IMR-90 (cell line): Measurements from ENCODE around the gene DUS1L. TPM values are rescaled to one million over a fixed set of nuclear protein-coding genes. Genes with fewer than 3 reads are reported as not detected.

Source experiments
- ATAC-seq: fragments of 200-7000 bp; cut with Tn5 transposase; 2 replicates; pipeline ENCODE4 v1.9.1; 2020; ENCODE audit warnings: low read depth, mild to moderate bottlenecking, moderate library complexity
- BruUV-seq: library from RNA; stranded (reverse); fragments of 400-500 nt; replicated peaks from 2 replicates; lab custom pipeline; 2021; lab: Mats Ljungman, UMichigan
- CTCF ChIA-PET: fragments of 300-600 bp; formaldehyde crosslinking; extraction: SDS; loops from one replicate; lab custom pipeline; 2021; ENCODE audit warnings: antibody characterized with exemption; lab: Yijun Ruan, JAX
- POLR2A ChIA-PET: fragments of 300-600 bp; sonication (Branson Sonifier 250); formaldehyde crosslinking; loops from one replicate; lab custom pipeline; 2022; ENCODE audit warnings: antibody characterized with exemption; ENCODE audit not compliant: unreplicated experiment; lab: Charles Lee
- DNase-seq: peaks from one replicate; pipeline ENCODE4 v3.0.0; 2013
- H2AFZ ChIP-seq: replicated peaks from 2 replicates; pipeline ENCODE3; 2013; ENCODE audit warnings: low read length, mild to moderate bottlenecking; ENCODE audit not compliant: poor library complexity
- H2AK5ac ChIP-seq: 2 replicates; pipeline ENCODE4 v1.6.1; 2013; ENCODE audit warnings: low read depth, low read length, inconsistent platforms
- H2AK9ac ChIP-seq: replicated peaks from 2 replicates; pipeline ENCODE3; 2013; ENCODE audit warnings: mild to moderate bottlenecking, low read depth, low read length, moderate library complexity; ENCODE audit not compliant: poor library complexity
- H2BK120ac ChIP-seq: 2 replicates; pipeline ENCODE4 v1.6.1; 2013; ENCODE audit warnings: low read depth, low read length, inconsistent platforms
- H2BK15ac ChIP-seq: 3 replicates; pipeline ENCODE4 v1.6.1; 2013; ENCODE audit warnings: low read depth, low read length, inconsistent platforms
- H2BK20ac ChIP-seq: 2 replicates; pipeline ENCODE4 v1.6.1; 2013; ENCODE audit warnings: low read depth, mild to moderate bottlenecking, inconsistent platforms, low read length, moderate library complexity
- H2BK5ac ChIP-seq: 2 replicates; pipeline ENCODE4 v1.6.1; 2013; ENCODE audit warnings: mild to moderate bottlenecking, low read depth, low read length, inconsistent platforms; ENCODE audit not compliant: poor library complexity, severe bottlenecking
- H3K14ac ChIP-seq: replicated peaks from 2 replicates; pipeline ENCODE4 v1.6.1; 2013; ENCODE audit warnings: low read depth, low read length, inconsistent platforms
- H3K18ac ChIP-seq: 2 replicates; pipeline ENCODE4 v1.6.1; 2013; ENCODE audit warnings: low read depth, low read length, control low read depth
- H3K23ac ChIP-seq: 2 replicates; pipeline ENCODE4 v1.6.1; 2013; ENCODE audit warnings: low read depth, low read length, inconsistent platforms
- H3K27ac ChIP-seq: 2 replicates; pipeline ENCODE4 v1.5.1; 2013; ENCODE audit warnings: mild to moderate bottlenecking, control low read depth, low read length; ENCODE audit not compliant: insufficient read depth
- H3K27me3 ChIP-seq: 2 replicates; pipeline ENCODE4 v1.6.1; 2013; ENCODE audit warnings: low read length; ENCODE audit not compliant: control insufficient read depth, insufficient read depth
- H3K36me3 ChIP-seq: 2 replicates; pipeline ENCODE4 v1.6.1; 2013; ENCODE audit warnings: low read length, mixed read lengths; ENCODE audit not compliant: control insufficient read depth, insufficient read depth
- H3K4ac ChIP-seq: 2 replicates; pipeline ENCODE4 v1.6.1; 2013; ENCODE audit warnings: low read depth, low read length, inconsistent platforms
- H3K4me1 ChIP-seq: 2 replicates; pipeline ENCODE4 v1.6.1; 2013; ENCODE audit warnings: low read length, mixed read lengths; ENCODE audit not compliant: control insufficient read depth, insufficient read depth
- H3K4me2 ChIP-seq: 2 replicates; pipeline ENCODE4 v1.6.1; 2013; ENCODE audit warnings: low read depth, mild to moderate bottlenecking, control low read depth, low read length, moderate library complexity
- H3K4me3 ChIP-seq: 2 replicates; pipeline ENCODE4 v1.5.1; 2013; ENCODE audit warnings: low read depth, mild to moderate bottlenecking, control low read depth, low read length, moderate library complexity; ENCODE audit not compliant: insufficient read depth
- H3K56ac ChIP-seq: 2 replicates; pipeline ENCODE4 v1.6.1; 2013; ENCODE audit warnings: low read length, inconsistent platforms; ENCODE audit not compliant: insufficient read depth; ENCODE audit errors: extremely low read depth
- H3K79me1 ChIP-seq, 2 experiments: 2 replicates each; pipeline ENCODE4 v1.6.1; 2013; ENCODE audit warnings: low read length in 2 of 2, inconsistent platforms in 1 of 2, low read depth in 1 of 2
- H3K9ac ChIP-seq: 2 replicates; pipeline ENCODE4 v1.6.1; 2013; ENCODE audit warnings: low read depth, low read length, control low read depth
- H3K9me1 ChIP-seq: 2 replicates; pipeline ENCODE4 v1.6.1; 2013; ENCODE audit warnings: low read length, inconsistent platforms; ENCODE audit not compliant: insufficient read depth
- H3K9me3 ChIP-seq: 2 replicates; pipeline ENCODE4 v1.6.1; 2013; ENCODE audit warnings: low read length; ENCODE audit not compliant: control insufficient read depth, insufficient read depth
- H4K20me1 ChIP-seq: 2 replicates; pipeline ENCODE4 v1.6.1; 2013; ENCODE audit warnings: low read length, inconsistent platforms; ENCODE audit not compliant: insufficient read depth
- H4K5ac ChIP-seq: 2 replicates; pipeline ENCODE4 v1.6.1; 2013; ENCODE audit warnings: mild to moderate bottlenecking, low read depth, low read length, control low read depth
- H4K8ac ChIP-seq, 2 experiments: 2 replicates each; pipeline ENCODE4 v1.6.1; 2013; ENCODE audit warnings: low read depth in 2 of 2, low read length in 2 of 2, control low read depth in 1 of 2, inconsistent platforms in 1 of 2
- H4K91ac ChIP-seq: 2 replicates; pipeline ENCODE4 v1.6.1; 2013; ENCODE audit warnings: low read depth, low read length, inconsistent platforms; ENCODE audit not compliant: insufficient read depth
- CHD1 ChIP-seq: IDR thresholded peaks from 2 replicates; pipeline ENCODE4 v1.6.1; 2012; ENCODE audit warnings: low read depth, low read length, improper control_type of control experiment
- RAD21 ChIP-seq: IDR thresholded peaks from 2 replicates; pipeline ENCODE4 v1.6.1; 2012; ENCODE audit warnings: low read length, improper control_type of control experiment
- RCOR1 ChIP-seq: IDR thresholded peaks from 2 replicates; pipeline ENCODE4 v1.6.1; 2012; ENCODE audit warnings: mild to moderate bottlenecking, low read length, improper control_type of control experiment; ENCODE audit not compliant: insufficient replicate concordance
- WGBS, 2 experiments: methylation state at CpG; one replicate each; pipeline versions ENCODE4 v1.1.5 to v1.1.7; 2013; ENCODE audit warnings: missing lambda C conversion rate in 2 of 2; ENCODE audit not compliant: insufficient read length in 1 of 2; ENCODE audit errors: extremely low coverage in 2 of 2; 5-methylcytosine and 5-hydroxymethylcytosine counted together
- dilution Hi-C: fragments of 300-500 bp; cut with HindIII; formaldehyde crosslinking; loops from one replicate; pipeline ENCODE4 v1.14.3; 2018; ENCODE audit warnings: low sequenced_read_pairs; ENCODE audit not compliant: unreplicated experiment
- in situ Hi-C: fragments of 300-500 bp; cut with MboI; formaldehyde crosslinking; loops from 3 replicates; pipeline ENCODE4 v1.14.3; 2019; ENCODE audit warnings: low sequenced_read_pairs, inconsistent platforms, mixed read lengths
- intact Hi-C: fragments of 100-400 bp; cut with micrococcal nuclease; formaldehyde crosslinking; loops from 2 replicates; pipeline ENCODE4 v1.10.0; 2022
- polyA plus RNA-seq, 3 experiments: library from polyadenylated mRNA; depleted of rRNA; stranded (reverse); fragments of >200 nt; gene quantifications; 2 replicates each; pipeline ENCODE4 v1.2.3, GENCODE V29; 2012; ENCODE audit warnings: low replicate concordance in 1 of 3
- total RNA-seq: library from RNA; depleted of rRNA; stranded (reverse); fragments of >200 nt; gene quantifications from 2 replicates; pipeline ENCODE4 v1.2.3, GENCODE V29; 2012

Gene DUS1L
- total and polyA plus RNA-seq, 2 of the 4 experiments (the other 2 are of a cell fraction), result 29.0 to 76.9 TPM

DNA sequence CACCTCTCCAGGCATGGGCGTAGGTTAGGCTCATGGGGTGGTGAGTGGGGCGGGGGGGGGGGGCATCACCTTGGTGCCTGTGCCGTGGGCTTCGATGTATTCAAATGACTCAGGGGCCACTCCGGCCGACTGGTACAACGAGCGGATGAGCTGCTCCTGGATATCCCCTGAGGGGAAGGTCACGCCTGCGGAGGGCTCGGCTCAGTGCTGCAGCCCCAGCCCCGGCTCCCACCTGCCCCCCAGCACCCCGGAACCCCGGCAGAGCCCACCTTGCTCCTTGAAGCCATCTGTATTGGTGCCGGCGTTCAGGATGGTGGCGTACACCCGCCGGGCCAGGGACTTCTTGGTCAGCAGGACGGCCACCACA, 27.0 kb upstream of the DUS1L start:
- H3K14ac ChIP-seq, result no peak overlapping the region
- no peak for ATAC-seq
- POLR2A ChIA-PET, result no interaction called here
- no peak overlapping the region for H2AK9ac ChIP-seq
- CTCF ChIA-PET, result no interaction called here
- H2AK5ac ChIP-seq, result no peak overlapping the region
- no peaks in the 10 kb centered on the region for H3K9me3 ChIP-seq
- H3K56ac ChIP-seq, result no peak overlapping the region
- no peak overlapping the region for H3K18ac ChIP-seq
- no peak overlapping the region for H4K5ac ChIP-seq
- H2BK20ac ChIP-seq, result no peak overlapping the region
- no peak overlapping the region for H3K4me3 ChIP-seq
- H3K23ac ChIP-seq, result no peak overlapping the region
- no peak for TF ChIP-seq CHD1
- no peak for TF ChIP-seq RAD21
- no peak for TF ChIP-seq RCOR1
- peaks cover 0 to 38% of the 10 kb centered on the region in 2 experiments for H3K79me1 ChIP-seq
- H3K36me3 ChIP-seq, result peaks cover 74% of the 10 kb centered on the region
- no peak overlapping the region for H4K91ac ChIP-seq
- dilution Hi-C loops, result no loop called here
- H3K4ac ChIP-seq, result no peak overlapping the region
- DNase-seq, result no peak
- peaks cover 28% of the 10 kb centered on the region for H4K20me1 ChIP-seq
- H3K27ac ChIP-seq, result no peak overlapping the region
- no peaks in the 10 kb centered on the region for H3K27me3 ChIP-seq
- in situ Hi-C loops, result no loop called here
- intact Hi-C loops, result no loop called here
- peaks cover 3% of the 10 kb centered on the region for H3K4me1 ChIP-seq
- no peak overlapping the region for H3K4me2 ChIP-seq
- no TSS peak for BruUV-seq
- no peak overlapping the region for H2BK120ac ChIP-seq
- WGBS, 2 experiments, result 98% methylated on average over 12 of the region's 20 CpGs; no CpG with 5 or more reads in 1 of the 2 experiments
- H2BK15ac ChIP-seq, result no peak overlapping the region
- no peak overlapping the region for H2BK5ac ChIP-seq
- no peak overlapping the region for H3K9ac ChIP-seq
- no peak overlapping the region for H4K8ac ChIP-seq
- H2AFZ ChIP-seq, result no peak overlapping the region
- H3K9me1 ChIP-seq, result no peaks in the 10 kb centered on the region; the same call in 1 of the 2 replicates
